NCI-H2107 treated with DMSO at 0.1 percent for 48 hours (cell line): ENCODE results near the gene CD74.

ENCODE experiments used
- DNase-seq: peaks from one replicate; lab custom pipeline; 2025; ENCODE audit not compliant: unreplicated experiment; lab: John Stamatoyannopoulos, UW

CD74 gene

GRCh38 chr5:150397782-150398721, 14.7 kb downstream of the CD74 start:
- no peak for DNase-seq

- no peak for DNase-seq
Measured at GRCh38 chr5:150397146-150397781, 15.4 kb downstream of the CD74 start.

GRCh38 chr5:150396267-150396666, 16.4 kb downstream of the CD74 start:
- DNase-seq, result no peak

GRCh38 chr5:150395688-150395975, 17.1 kb downstream of the CD74 start:
- no peak for DNase-seq

GRCh38 chr5:150394912-150395687, 17.6 kb downstream of the CD74 start:
- DNase-seq, result no peak

- DNase-seq, result no peak
Measured at GRCh38 chr5:150394131-150394530, 18.6 kb downstream of the CD74 start.

- DNase-seq, result no peak
Measured at GRCh38 chr5:150393096-150393645, 19.5 kb downstream of the CD74 start.

GRCh38 chr5:150392680-150393079, 20.0 kb downstream of the CD74 start:
- no peak for DNase-seq

GRCh38 chr5:150391986-150392385, 20.7 kb downstream of the CD74 start:
- DNase-seq, result no peak

- DNase-seq, result no peak
Measured at GRCh38 chr5:150391064-150391834, 21.5 kb downstream of the CD74 start.

- DNase-seq, result no peak
Measured at GRCh38 chr5:150389531-150390266, 23.0 kb downstream of the CD74 start.

- DNase-seq, result no peak
Measured at GRCh38 chr5:150386024-150386855, 26.5 kb downstream of the CD74 start.

GRCh38 chr5:150384701-150385100, 28.0 kb downstream of the CD74 start:
- no peak for DNase-seq

- no peak for DNase-seq
Measured at GRCh38 chr5:150377964-150378694, 34.6 kb downstream of the CD74 start.

GRCh38 chr5:150376799-150377771, 35.6 kb downstream of the CD74 start:
- DNase-seq, result no peak

- DNase-seq, result no peak
Measured at GRCh38 chr5:150374651-150375050, 38.1 kb downstream of the CD74 start.

GRCh38 chr5:150372639-150373038, 40.1 kb downstream of the CD74 start:
- no peak for DNase-seq
